Activated naive CD8-positive, alpha-beta T cell treated with anti-CD3 and anti-CD28 coated beads, Interleukin-2, amount 50 U/mL, for 24 hours (primary cell): ENCODE data around the gene APMAP.
A peak's percentile ranks its signal among the peaks of the same experiment; 100 is the strongest.
"Not testable (repeated sequence)": the region's sequence is repeated elsewhere in the genome, so short reads cannot be mapped to it uniquely, and the experiment has no call there.

Experiments
- ATAC-seq: fragments of 150-1000 bp; cut with Tn5 transposase; one replicate; pipeline ENCODE4 v1.10.0; 2021
- DNase-seq: peaks from one replicate; pipeline ENCODE4 v3.0.0; 2021
- H3K27ac Mint-ChIP-seq: one replicate; pipeline ENCODE4 v1.8.0; 2021; ENCODE audit warnings: mild to moderate bottlenecking, mixed read lengths
- H3K27me3 Mint-ChIP-seq: one replicate; pipeline ENCODE4 v1.8.0; 2021; ENCODE audit warnings: mixed read lengths
- H3K36me3 Mint-ChIP-seq: one replicate; pipeline ENCODE4 v1.8.0; 2021; ENCODE audit warnings: low read depth, mixed read lengths
- H3K4me1 Mint-ChIP-seq: one replicate; pipeline ENCODE4 v1.8.0; 2021; ENCODE audit warnings: mixed read lengths
- H3K4me3 Mint-ChIP-seq: one replicate; pipeline ENCODE4 v1.8.0; 2021; ENCODE audit warnings: mild to moderate bottlenecking, moderate library complexity, mixed read lengths
- H3K9me3 Mint-ChIP-seq: one replicate; pipeline ENCODE4 v1.8.0; 2021; ENCODE audit warnings: mixed read lengths

The APMAP gene

GRCh38 chr20:24919665-24920064 lies 72.9 kb downstream of the APMAP start:
- not testable (repeated sequence) for H3K4me3 Mint-ChIP-seq, H3K36me3 Mint-ChIP-seq, H3K4me1 Mint-ChIP-seq, ATAC-seq, H3K27me3 Mint-ChIP-seq, H3K9me3 Mint-ChIP-seq, DNase-seq, H3K27ac Mint-ChIP-seq

- ATAC-seq (no peak), DNase-seq (no peak)
- Mint-ChIP-seq H3K27ac (peak overlapping the region; percentile 31), H3K36me3 (peaks cover 4% of the 10 kb centered on the region), H3K27me3 (peaks cover 4% of the 10 kb centered on the region), H3K4me1 (peaks cover 8% of the 10 kb centered on the region), H3K4me3 (no peak overlapping the region), H3K9me3 (peaks cover 3% of the 10 kb centered on the region)
Measured at GRCh38 chr20:24918579-24919566, 73.7 kb downstream of the APMAP start.

GRCh38 chr20:24917797-24918578 lies 74.6 kb downstream of the APMAP start:
- peak; percentile 63 for DNase-seq
- Mint-ChIP-seq H3K4me3 (no peak overlapping the region), H3K4me1 (peaks cover 8% of the 10 kb centered on the region), H3K36me3 (peaks cover 4% of the 10 kb centered on the region), H3K27ac (peak overlapping the region; percentile 31), H3K27me3 (peaks cover 4% of the 10 kb centered on the region), H3K9me3 (peaks cover 3% of the 10 kb centered on the region)
- peak; percentile 74 for ATAC-seq

- peaks cover 4% of the 10 kb centered on the region for H3K36me3 Mint-ChIP-seq
- no peak for ATAC-seq
- no peak overlapping the region for H3K27ac Mint-ChIP-seq
- peaks cover 3% of the 10 kb centered on the region for H3K9me3 Mint-ChIP-seq
- H3K4me1 Mint-ChIP-seq = peaks cover 8% of the 10 kb centered on the region
- no peak overlapping the region for H3K4me3 Mint-ChIP-seq
- peaks cover 4% of the 10 kb centered on the region for H3K27me3 Mint-ChIP-seq
- DNase-seq = no peak
Measured at GRCh38 chr20:24917056-24917455, 75.5 kb downstream of the APMAP start.

- peaks cover 4% of the 10 kb centered on the region for H3K27me3 Mint-ChIP-seq
- H3K9me3 Mint-ChIP-seq = peaks cover 3% of the 10 kb centered on the region
- peaks cover 4% of the 10 kb centered on the region for H3K36me3 Mint-ChIP-seq
- no peak overlapping the region for H3K27ac Mint-ChIP-seq
- no peak overlapping the region for H3K4me3 Mint-ChIP-seq
- ATAC-seq = no peak
- no peak for DNase-seq
- peaks cover 8% of the 10 kb centered on the region for H3K4me1 Mint-ChIP-seq
Measured at GRCh38 chr20:24916412-24916811, 76.1 kb downstream of the APMAP start.

GRCh38 chr20:24915892-24916291 lies 76.7 kb downstream of the APMAP start:
- DNase-seq (no peak), ATAC-seq (no peak)

GRCh38 chr20:24915440-24915839 lies 77.1 kb downstream of the APMAP start:
- ATAC-seq = no peak
- no peak overlapping the region for H3K4me3 Mint-ChIP-seq
- no peaks in the 10 kb centered on the region for H3K36me3 Mint-ChIP-seq
- H3K4me1 Mint-ChIP-seq = peaks cover 8% of the 10 kb centered on the region
- no peak for DNase-seq
- no peaks in the 10 kb centered on the region for H3K9me3 Mint-ChIP-seq
- H3K27ac Mint-ChIP-seq = no peak overlapping the region
- peaks cover 4% of the 10 kb centered on the region for H3K27me3 Mint-ChIP-seq

More at GRCh38 chr20:24915892-24916291, 76.7 kb downstream of the APMAP start:
- Mint-ChIP-seq H3K4me3 (no peak overlapping the region), H3K36me3 (no peaks in the 10 kb centered on the region), H3K27me3 (peaks cover 4% of the 10 kb centered on the region), H3K27ac (no peak overlapping the region), H3K4me1 (peaks cover 8% of the 10 kb centered on the region), H3K9me3 (no peaks in the 10 kb centered on the region)

GRCh38 chr20:24914388-24915241 lies 77.9 kb downstream of the APMAP start:
- H3K4me1 Mint-ChIP-seq = peaks cover 8% of the 10 kb centered on the region
- no peak for DNase-seq
- H3K36me3 Mint-ChIP-seq = no peaks in the 10 kb centered on the region
- no peak for ATAC-seq
- peaks cover 4% of the 10 kb centered on the region for H3K27me3 Mint-ChIP-seq
- H3K9me3 Mint-ChIP-seq = no peaks in the 10 kb centered on the region
- H3K4me3 Mint-ChIP-seq = no peak overlapping the region
- no peak overlapping the region for H3K27ac Mint-ChIP-seq

GRCh38 chr20:24913076-24913628 lies 79.4 kb downstream of the APMAP start:
- Mint-ChIP-seq H3K27ac (no peak overlapping the region), H3K27me3 (peaks cover 3% of the 10 kb centered on the region), H3K4me3 (no peak overlapping the region), H3K36me3 (no peaks in the 10 kb centered on the region), H3K4me1 (peaks cover 2% of the 10 kb centered on the region), H3K9me3 (no peaks in the 10 kb centered on the region)
- DNase-seq = no peak
- ATAC-seq = no peak
